GM19455 (cell line): ENCODE measurements around the gene IL20RB.
A peak's percentile ranks its signal among the peaks of the same experiment; 100 is the strongest.
"Not testable (repeated sequence)": the region's sequence is repeated elsewhere in the genome, so short reads cannot be mapped to it uniquely, and the experiment has no call there.

ENCODE experiments used
- ATAC-seq: cut with Tn5 transposase; IDR thresholded peaks from one replicate; pipeline ENCODE4 v1.9.1; 2021; ENCODE audit not compliant: unreplicated experiment

IL20RB gene

DNA sequence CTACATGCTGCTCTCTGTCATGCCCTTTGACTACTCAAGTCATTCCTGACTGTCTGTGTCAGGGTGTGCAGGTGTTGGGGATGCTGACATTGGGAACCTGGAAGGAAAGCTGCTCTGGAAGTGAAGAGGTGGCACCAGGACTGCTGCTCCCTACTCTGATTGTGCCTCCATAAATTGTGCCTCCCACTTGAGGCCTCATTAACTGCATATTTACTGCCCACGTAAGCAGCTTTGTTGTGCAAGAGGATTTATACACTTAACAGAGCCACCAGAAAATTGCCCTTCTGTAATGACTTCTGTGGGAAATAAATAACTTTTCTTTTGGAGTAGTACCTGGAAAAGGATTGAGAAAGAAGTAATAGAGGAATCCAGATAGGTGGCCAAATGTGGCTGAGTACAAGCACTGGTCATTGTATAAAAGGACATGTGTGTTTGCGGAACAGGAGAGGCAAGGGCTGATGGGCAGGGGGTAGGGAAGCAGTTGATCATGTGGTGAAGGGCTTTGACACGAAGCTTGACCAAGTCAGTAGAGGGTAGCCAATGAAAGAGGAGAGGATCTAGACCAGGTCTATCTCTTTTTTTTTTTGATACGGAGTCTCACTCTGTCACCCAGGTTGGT lies 24.8 kb downstream of the IL20RB start:
- no peak for ATAC-seq

DNA sequence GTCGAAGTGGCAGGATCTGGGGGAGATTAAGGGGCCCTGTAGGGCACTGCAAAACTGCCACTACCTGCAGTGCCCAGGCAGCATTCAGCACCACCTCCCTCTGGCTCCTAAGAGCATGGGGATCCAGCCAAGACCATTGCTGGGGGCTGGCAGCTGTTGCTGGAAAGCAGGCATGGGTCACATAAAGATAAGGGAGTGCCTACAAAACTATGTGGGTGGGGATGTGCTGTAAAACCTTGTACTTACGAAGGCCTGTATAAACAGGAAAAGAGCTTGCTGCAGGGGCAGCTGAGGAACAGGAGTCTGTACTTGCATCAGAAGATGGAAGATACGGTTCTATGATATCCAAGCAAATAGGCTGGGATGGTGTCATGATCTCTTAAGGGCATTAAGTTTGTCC lies 27.1 kb downstream of the IL20RB start:
- ATAC-seq: no peak

GRCh38 chr3:136987398-136987980 lies 29.7 kb downstream of the IL20RB start:
- ATAC-seq: not testable (repeated sequence)

GRCh38 chr3:136988651-136989050 lies 30.9 kb downstream of the IL20RB start:
- no peak for ATAC-seq

DNA sequence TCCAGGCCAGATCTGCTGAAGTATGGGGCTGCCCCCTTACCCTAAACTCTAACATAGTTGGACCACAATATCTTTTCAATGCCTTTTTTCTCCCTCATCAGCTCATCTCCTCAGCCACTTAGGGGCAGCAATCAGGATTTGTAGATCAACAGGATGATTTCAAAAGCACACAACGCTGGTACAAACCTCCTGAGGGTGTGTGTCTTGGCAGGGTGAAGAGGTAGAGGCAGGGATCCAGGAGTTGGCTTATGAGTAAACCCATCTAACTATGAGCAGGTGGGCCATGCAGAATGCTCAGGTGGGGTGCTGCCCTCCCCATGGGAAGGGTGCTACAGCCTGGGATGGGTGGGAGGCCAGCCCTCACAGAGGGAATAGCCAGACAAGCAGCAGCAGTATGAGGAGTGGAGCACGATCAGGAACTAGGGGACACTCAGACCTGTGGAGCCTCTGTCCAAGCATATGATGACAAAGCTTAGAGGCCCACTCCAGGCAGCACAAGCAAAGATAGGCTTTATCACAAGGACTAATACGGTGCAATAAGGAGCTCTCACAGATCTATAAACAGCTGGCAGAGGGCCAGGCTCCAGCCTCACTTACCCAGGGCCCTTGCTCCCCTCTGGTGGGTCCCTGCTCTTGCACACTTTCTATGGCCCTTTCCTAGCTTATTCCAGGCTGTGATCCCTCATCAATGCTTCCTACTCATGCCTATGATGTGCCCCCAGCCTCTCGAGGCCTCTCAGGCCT lies 32.2 kb downstream of the IL20RB start:
- ATAC-seq: no peak

- ATAC-seq: no peak
These were observed 33.0 kb downstream of the IL20RB start for GRCh38 chr3:136990826-136991225.

- no peak for ATAC-seq
These were observed 34.3 kb downstream of the IL20RB start for GRCh38 chr3:136992115-136992514.

- ATAC-seq: no peak
These were observed 37.2 kb downstream of the IL20RB start for GRCh38 chr3:136994772-136995516.

GRCh38 chr3:136995652-136996051 lies 37.9 kb downstream of the IL20RB start:
- no peak for ATAC-seq

- no peak for ATAC-seq
These were observed 42.3 kb downstream of the IL20RB start for GRCh38 chr3:137000039-137000438.

- ATAC-seq: not testable (repeated sequence)
These were observed 49.6 kb downstream of the IL20RB start for GRCh38 chr3:137007376-137007775.

- ATAC-seq: no peak
These were observed 50.3 kb downstream of the IL20RB start for GRCh38 chr3:137008131-137008530.

DNA sequence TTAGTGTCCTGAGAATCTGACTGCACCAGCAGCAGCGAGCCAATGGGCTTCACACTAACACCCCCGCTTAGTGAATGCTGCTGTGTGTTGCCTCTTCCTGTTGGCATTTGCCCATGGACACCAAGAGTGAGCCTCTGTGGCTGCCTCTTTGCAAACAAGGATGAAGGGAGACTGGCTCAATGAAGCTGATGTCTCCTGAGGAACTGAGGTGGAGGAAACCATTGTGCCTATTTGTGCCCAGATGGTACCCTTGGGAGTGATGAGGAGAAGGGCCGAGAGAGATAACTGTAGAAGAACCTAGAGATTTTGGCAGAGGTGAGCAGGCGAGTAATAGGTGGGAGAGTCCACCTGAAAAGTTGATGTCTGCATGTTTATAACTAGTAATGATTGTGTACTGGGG lies 51.2 kb downstream of the IL20RB start:
- no peak for ATAC-seq

DNA sequence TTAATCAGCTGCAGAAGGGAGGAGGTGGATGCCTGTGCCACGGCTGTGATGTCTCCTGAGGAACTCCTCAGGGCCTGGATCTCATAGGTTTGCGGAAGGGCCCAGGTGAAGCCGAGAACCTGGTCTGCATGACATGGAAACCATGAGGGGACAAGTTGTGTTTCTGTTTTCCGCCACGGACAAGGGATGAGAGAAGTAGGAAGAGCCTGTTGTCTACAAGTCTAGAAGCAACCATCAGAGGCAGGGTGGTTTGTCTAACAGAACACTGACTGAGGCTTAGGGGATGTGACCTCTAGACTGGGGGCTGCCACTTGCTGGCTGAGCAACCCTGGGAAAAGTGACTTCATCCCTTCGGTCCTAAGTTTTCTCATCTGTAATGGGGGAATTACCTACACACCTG lies 52.4 kb downstream of the IL20RB start:
- no peak for ATAC-seq

DNA sequence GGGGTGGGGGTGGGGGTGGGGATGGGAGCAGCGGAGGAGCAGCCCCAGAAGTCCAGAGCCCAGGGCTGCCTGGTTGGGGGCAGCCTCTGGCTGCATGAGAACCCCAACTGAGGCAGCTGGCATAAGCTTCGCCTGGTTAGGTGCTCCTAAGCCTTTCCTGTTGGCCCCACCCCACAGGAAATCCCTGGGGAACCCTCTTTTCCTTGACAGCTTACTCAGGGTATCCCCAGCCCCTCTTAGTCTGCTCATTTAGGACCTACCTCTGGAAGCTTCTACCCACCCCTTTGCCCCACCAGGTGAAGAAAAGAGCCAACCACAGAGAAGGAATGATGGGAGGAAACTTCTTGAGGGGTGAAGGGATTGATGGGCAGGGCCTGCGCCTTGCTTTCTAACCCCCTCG lies 53.4 kb downstream of the IL20RB start:
- ATAC-seq: no peak

DNA sequence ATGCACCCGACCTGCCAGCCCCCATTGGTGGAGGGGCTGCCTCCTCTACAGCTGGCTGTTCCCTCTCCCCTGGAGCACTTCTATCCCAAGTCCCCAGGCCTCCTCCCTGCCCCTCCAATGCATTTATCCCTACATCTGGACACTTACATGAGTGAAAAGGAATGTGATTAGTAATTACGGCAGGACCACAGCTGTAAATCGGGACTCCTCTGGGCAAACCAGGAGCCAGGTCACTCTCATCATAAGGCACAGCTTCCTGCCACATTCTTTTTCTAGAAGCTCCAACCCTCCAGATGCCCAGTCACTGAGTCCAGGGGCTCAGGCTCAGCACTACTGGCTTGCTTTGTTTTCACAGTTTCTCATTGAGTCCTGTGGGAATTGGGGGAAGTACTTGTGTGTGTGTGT lies 54.3 kb downstream of the IL20RB start:
- ATAC-seq: no peak

DNA sequence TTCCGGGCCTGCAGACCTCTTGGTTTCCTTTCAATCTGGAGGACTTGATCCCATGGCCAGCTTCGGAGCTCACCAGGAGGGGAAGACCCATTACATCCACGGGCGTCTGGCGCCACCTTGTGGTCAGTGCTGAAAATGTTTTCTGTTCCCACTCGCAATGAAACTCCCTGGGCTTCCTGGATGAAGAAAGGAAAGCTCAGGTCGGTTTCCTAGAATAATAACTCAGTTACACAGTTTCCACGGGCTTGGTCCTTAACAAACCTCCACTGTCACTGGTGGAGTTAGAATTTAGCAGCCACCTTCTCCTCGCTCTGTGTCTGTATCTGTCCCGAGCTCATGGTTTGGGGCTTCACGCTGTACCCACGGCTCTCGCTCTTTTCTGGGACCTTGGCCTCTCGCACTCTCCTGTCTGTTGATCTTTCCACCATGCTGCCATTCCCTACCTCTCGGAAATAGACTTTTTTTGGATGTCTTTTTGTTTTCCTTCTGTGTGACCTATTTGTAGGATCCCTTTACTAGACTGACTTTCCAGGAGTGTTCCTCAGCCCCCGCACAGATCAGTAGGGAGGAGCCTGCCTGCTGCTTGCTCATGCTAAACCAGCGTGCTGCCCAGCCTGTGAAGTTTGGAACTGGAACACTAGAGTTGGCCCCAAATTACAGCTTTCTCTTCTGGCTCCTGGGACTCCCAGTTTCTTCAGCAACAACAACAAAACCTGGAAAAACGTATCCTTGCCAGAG lies 56.3 kb downstream of the IL20RB start:
- ATAC-seq: peak; percentile 91

DNA sequence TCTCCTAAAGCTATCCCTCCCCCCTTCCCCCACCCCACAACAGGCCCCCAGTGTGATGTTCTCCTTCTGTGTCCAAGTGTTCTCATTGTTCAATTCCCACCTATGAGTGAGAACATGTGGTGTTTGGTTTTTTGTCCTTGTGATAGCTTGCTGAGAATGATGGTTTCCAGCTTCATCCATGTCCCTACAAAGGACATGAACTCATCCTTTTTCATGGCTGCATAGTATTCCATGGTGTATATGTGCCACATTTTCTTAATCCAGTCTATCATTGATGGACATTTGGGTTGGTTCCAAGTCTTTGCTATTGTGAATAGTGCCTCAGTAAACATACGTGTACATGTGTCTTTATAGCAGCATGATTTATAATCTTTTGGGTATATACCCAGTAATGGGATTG lies 59.5 kb downstream of the IL20RB start:
- not testable (repeated sequence) for ATAC-seq

GRCh38 chr3:137020315-137020714 lies 62.5 kb downstream of the IL20RB start:
- no peak for ATAC-seq

DNA sequence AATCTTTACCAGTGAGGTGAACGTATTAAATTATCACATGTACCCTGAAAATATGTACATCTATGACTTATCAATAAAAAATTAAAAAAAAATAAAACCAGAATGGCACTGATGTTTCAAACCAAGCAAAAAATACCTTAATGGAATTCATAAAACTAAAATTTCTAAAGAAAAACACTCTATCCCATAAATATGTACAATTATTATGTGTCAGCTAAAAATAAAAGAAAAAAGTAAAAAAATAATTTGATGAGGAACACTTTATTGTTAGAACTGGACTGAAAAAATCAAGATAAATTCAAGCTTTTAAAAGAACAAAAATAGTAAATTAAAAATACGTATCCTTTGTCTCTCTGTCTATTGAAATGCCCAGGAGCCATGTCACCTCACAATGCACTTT lies 63.1 kb downstream of the IL20RB start:
- ATAC-seq: no peak

DNA sequence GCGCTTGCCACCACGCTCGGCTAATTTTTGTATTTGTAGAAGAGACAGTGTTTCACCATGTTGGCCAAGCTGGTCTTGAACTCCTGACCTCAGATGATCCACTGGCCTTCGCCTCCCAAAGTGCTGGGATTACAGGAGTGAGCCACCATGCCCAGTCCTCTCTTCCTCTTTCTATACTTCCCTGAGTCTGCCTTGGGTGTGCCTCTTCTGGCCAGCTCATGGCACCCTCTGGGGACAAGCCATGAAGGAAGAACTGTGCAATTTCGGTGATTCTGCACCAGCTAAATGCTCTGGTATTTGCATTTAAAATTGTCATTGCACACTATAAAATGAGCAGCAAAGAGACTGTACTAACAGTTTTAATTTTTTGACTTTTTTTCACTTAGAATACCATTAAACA lies 66.6 kb downstream of the IL20RB start:
- ATAC-seq: no peak
